NB4 (cell line): ENCODE results near the gene LYPD1.

Experiments
- CTCF ChIP-seq: IDR thresholded peaks from one replicate; pipeline ENCODE4 v1.5.1; 2012; ENCODE audit warnings: low read depth, low read length
- MAX ChIP-seq: IDR thresholded peaks from 2 replicates; pipeline ENCODE4 v1.6.1; 2011; ENCODE audit warnings: low read depth, low read length
- MYC ChIP-seq: IDR thresholded peaks from 2 replicates; pipeline ENCODE4 v1.6.1; 2011; ENCODE audit warnings: low read depth, low read length
- POLR2A ChIP-seq: IDR thresholded peaks from 2 replicates; pipeline ENCODE4 v1.6.1; 2011; ENCODE audit warnings: mild to moderate bottlenecking; ENCODE audit not compliant: insufficient read length; ENCODE audit errors: extremely low read depth

GRCh38 chr2:132677661-132678060 lies 7.7 kb upstream of the LYPD1 start:
- TF ChIP-seq CTCF (no peak), MAX (no peak), POLR2A (no peak), MYC (no peak)
